Heart left ventricle (tissue), 16 donors: ENCODE results near the gene KIAA0825. TPM values are rescaled to one million over a fixed set of nuclear protein-coding genes. Genes with fewer than 3 reads are reported as not detected.

Source experiments
- ATAC-seq, 4 donors: fragments of 200-7000 bp; cut with Tn5 transposase; one replicate each; pipeline ENCODE4 v1.9.1; 2020 to 2022; ENCODE audit warnings: moderate library complexity in 4 of 4, mild to moderate bottlenecking in 3 of 4, moderate number of reproducible peaks in 1 of 4
- DNase-seq, 5 donors: peaks; one replicate each; pipeline ENCODE4 v3.0.0-alpha.2; 2020
- H3K27ac ChIP-seq, 12 donors: fragments of 200-600 bp; sonication (generic) in 4 of 12; one replicate each; pipeline versions ENCODE4 v1.5.0 to v1.8.0; 2016 to 2022; ENCODE audit warnings: mild to moderate bottlenecking in 2 of 12
- H3K27me3 ChIP-seq, 9 donors: fragments of 200-600 bp; sonication (generic) in 2 of 9; one replicate each; pipeline versions ENCODE4 v1.5.1 to v1.8.0; 2016 to 2022; ENCODE audit warnings: mild to moderate bottlenecking in 3 of 9
- H3K36me3 ChIP-seq, 9 donors: fragments of 200-600 bp; sonication (generic) in 2 of 9; one replicate each; pipeline versions ENCODE4 v1.5.0 to v1.8.0; 2018 to 2022; ENCODE audit warnings: mild to moderate bottlenecking in 2 of 9
- H3K4me1 ChIP-seq, 12 donors: fragments of 200-600 bp; sonication (generic) in 4 of 12; one replicate each; pipeline versions ENCODE4 v1.5.0 to v1.8.0; 2016 to 2022; ENCODE audit warnings: mild to moderate bottlenecking in 3 of 12
- H3K4me3 ChIP-seq, 12 donors: fragments of 200-600 bp; sonication (generic) in 4 of 12; one replicate each; pipeline versions ENCODE4 v1.5.0 to v1.8.0; 2017 to 2022; ENCODE audit warnings: mild to moderate bottlenecking in 9 of 12, moderate library complexity in 4 of 12
- H3K9me3 ChIP-seq, 12 donors: fragments of 200-600 bp; sonication (generic) in 4 of 12; one replicate each; pipeline versions ENCODE4 v1.5.0 to v1.8.0; 2016 to 2022; ENCODE audit warnings: mild to moderate bottlenecking in 1 of 12
- POLR2A ChIP-seq, 2 donors: fragments of 450-650 bp; IDR thresholded peaks; one replicate each; pipeline ENCODE4 v1.6.1; 2017; ENCODE audit warnings: antibody characterized with exemption in 2 of 2, mild to moderate bottlenecking in 2 of 2, moderate library complexity in 2 of 2
- WGBS, 4 donors: extraction: QIAGEN DNeasy Blood & Tissue Kit in 2 of 4; methylation state at CpG; one replicate each; pipeline versions ENCODE4 v1.1.5 to v1.1.7; 2013 to 2018; 5-methylcytosine and 5-hydroxymethylcytosine counted together
- intact Hi-C, 10 donors: fragments of 100-400 bp; cut with DNase I; formaldehyde crosslinking; loops; one replicate each; pipeline versions ENCODE4 v1.11.1 to v1.14.2; 2022
- polyA plus RNA-seq, 2 donors: library from polyadenylated mRNA; stranded (reverse); fragments of 200-250 nt; gene quantifications; one replicate each; pipeline ENCODE4 v1.2.3, GENCODE V29; 2013
- total RNA-seq, 9 donors: library from RNA; depleted of rRNA in 2 of 9; stranded (reverse); fragments of >200 nt in 2 of 9; fragmentation: NEBNext Ultra II Directional in 3 of 9; extraction: Animal tissue kit (Norgen Biotek cat#: 25700) in 3 of 9; gene quantifications; one replicate each; pipeline versions ENCODE4 v1.1.0 to v1.2.4, GENCODE V29; 2016 to 2023
- TF ChIP-seq, protein P1 (sequence below), 12 donors: fragments of 200-600 bp; sonication (generic) in 4 of 12; IDR thresholded peaks; one replicate each; pipeline versions ENCODE4 v1.5.0 to v1.8.0; 2018 to 2022; ENCODE audit warnings: antibody characterized with exemption in 12 of 12, mild to moderate bottlenecking in 5 of 12
- donor health status: ischemic (EF 13 %, LVEDD 7.1; RV severe dilation, severe dysfunction).
- donor health status: healthy with polysubstance abuse.
- donor health status: DM: no; HTN: yes; CAD: no.
- donor health status: DM: no; HTN: no; CAD: no.
- donor health status: ischemic (EF 25% LVEDD 6.9; RV normal size, moderate dysfunction).
- donor health status: ischemic (EF 25% LVEDD 5.7; RV mildly dilated, moderate dysfunction).
- donor health status: healthy.
- donor health status: DM: yes; HTN: yes; CAD: no.
- donor health status: ischemic (EF 35%, LVEDD 5.7; RV mildly dilated, moderate dysfunction).
- donor health status: nonischemic (EF 11% LVEDD 7.7; RV severe dilation, severe dysfunction).
- donor health status: DM: yes; HTN: yes; CAD: no.
- donor health status: PGD.
- donor health status: ischemic (EF 29% LVEDD 5.4; RV normal size, mild dysfunction).
- donor health status: nonischemic (EF 23%, LVEDD 6.1; RV moderate dilation, normal function).

The KIAA0825 gene
- total and polyA plus RNA-seq, 11 donors, result 0.27 to 4.1 (median 2.4) TPM

DNA sequence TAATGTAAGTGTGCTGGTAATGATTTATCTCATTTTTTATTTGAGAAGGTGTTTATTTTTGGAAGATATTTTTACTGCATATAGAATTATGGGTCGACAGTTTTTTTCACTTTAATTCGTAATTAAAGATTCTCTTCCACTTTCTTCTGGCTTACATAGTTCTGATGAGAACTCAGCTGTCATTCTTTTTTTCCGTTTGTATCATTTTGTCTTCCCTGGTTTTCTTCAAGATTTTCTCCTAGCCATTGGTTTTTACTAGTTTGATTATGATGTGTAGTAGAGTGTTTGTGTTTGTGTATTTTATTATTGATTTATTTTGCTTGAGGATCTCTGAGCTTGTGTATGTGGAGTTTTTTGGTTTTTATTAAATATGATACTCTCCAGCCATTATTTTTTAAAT, 21.8 kb upstream of the KIAA0825 start:
- ATAC-seq (no peak), DNase-seq (no peak)
- TF ChIP-seq, protein P1, sequence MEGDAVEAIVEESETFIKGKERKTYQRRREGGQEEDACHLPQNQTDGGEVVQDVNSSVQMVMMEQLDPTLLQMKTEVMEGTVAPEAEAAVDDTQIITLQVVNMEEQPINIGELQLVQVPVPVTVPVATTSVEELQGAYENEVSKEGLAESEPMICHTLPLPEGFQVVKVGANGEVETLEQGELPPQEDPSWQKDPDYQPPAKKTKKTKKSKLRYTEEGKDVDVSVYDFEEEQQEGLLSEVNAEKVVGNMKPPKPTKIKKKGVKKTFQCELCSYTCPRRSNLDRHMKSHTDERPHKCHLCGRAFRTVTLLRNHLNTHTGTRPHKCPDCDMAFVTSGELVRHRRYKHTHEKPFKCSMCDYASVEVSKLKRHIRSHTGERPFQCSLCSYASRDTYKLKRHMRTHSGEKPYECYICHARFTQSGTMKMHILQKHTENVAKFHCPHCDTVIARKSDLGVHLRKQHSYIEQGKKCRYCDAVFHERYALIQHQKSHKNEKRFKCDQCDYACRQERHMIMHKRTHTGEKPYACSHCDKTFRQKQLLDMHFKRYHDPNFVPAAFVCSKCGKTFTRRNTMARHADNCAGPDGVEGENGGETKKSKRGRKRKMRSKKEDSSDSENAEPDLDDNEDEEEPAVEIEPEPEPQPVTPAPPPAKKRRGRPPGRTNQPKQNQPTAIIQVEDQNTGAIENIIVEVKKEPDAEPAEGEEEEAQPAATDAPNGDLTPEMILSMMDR (IDR thresholded peaks at IDR 0.05), result no peak
- no peak for TF ChIP-seq POLR2A (IDR thresholded peaks at IDR 0.05)
- peaks cover 0 to 17% (median 5%) of the 10 kb centered on the region in 9 donors for H3K36me3 ChIP-seq
- intact Hi-C loops, result no loop called here
- H3K27me3 ChIP-seq, result no peaks in the 10 kb centered on the region
- no peak overlapping the region for H3K4me3 ChIP-seq
- H3K9me3 ChIP-seq, result peaks cover 0 to 33% (median 11%) of the 10 kb centered on the region in 12 donors
- no peak overlapping the region for H3K27ac ChIP-seq
- 97 to 99% (median 98%) methylated on average over 3 of the region's 3 CpGs for WGBS, 4 donors
- H3K4me1 ChIP-seq, result no peaks in the 10 kb centered on the region

- Histone ChIP-seq H3K36me3 (peaks cover 0 to 27% (median 13%) of the 10 kb centered on the region in 9 donors), H3K9me3 (peaks cover 0 to 18% (median 2%) of the 10 kb centered on the region in 12 donors), H3K4me1 (no peaks in the 10 kb centered on the region), H3K27ac (no peak overlapping the region), H3K27me3 (no peaks in the 10 kb centered on the region), H3K4me3 (no peak overlapping the region)
- TF ChIP-seq, protein P1 (IDR thresholded peaks at IDR 0.05), result no peak
- TF ChIP-seq POLR2A (IDR thresholded peaks at IDR 0.05), result no peak
- ATAC-seq, result no peak
- 63 to 70% (median 68%) methylated on average over 2 of the region's 2 CpGs for WGBS, 4 donors
- no peak for DNase-seq
- intact Hi-C loops, result no loop called here
Observed at GRCh38 chr5:94632024-94632423, 13.6 kb upstream of the KIAA0825 start.

- intact Hi-C loops, result no loop called here
- no peak overlapping the region for H3K27ac ChIP-seq
- no peak for TF ChIP-seq POLR2A (IDR thresholded peaks at IDR 0.05)
- TF ChIP-seq, protein P1 (IDR thresholded peaks at IDR 0.05), result no peak
- WGBS, 4 donors, result 85 to 99% (median 98%) methylated on average over 1 of the region's 1 CpG
- no peaks in the 10 kb centered on the region for H3K27me3 ChIP-seq
- ATAC-seq (no peak), DNase-seq (no peak)
- H3K9me3 ChIP-seq, result peaks cover 0 to 12% (median 0%) of the 10 kb centered on the region in 12 donors
- H3K36me3 ChIP-seq, result peaks cover 0 to 27% (median 13%) of the 10 kb centered on the region in 9 donors
- H3K4me3 ChIP-seq, result no peak overlapping the region
- H3K4me1 ChIP-seq, result peaks cover 0 to 12% (median 3%) of the 10 kb centered on the region in 12 donors
Observed at GRCh38 chr5:94627191-94627590, 8.8 kb upstream of the KIAA0825 start.

GRCh38 chr5:94623877-94624276, 5.5 kb upstream of the KIAA0825 start:
- H3K36me3 ChIP-seq, result peaks cover 0 to 1% (median 0%) of the 10 kb centered on the region in 9 donors

More at GRCh38 chr5:94623877-94624276, 5.5 kb upstream of the KIAA0825 start:
- DNase-seq, result no peak
- no peaks in the 10 kb centered on the region for H3K27me3 ChIP-seq
- H3K4me3 ChIP-seq, result peak overlapping the region in 1 of 12 donors; percentile 0
- 55 to 62% (median 57%) methylated on average over 2 of the region's 2 CpGs for WGBS, 4 donors
- no peak overlapping the region for H3K27ac ChIP-seq
- no peak for TF ChIP-seq POLR2A (IDR thresholded peaks at IDR 0.05)
- TF ChIP-seq, protein P1 (IDR thresholded peaks at IDR 0.05), result no peak
- H3K4me1 ChIP-seq, result peaks cover 0 to 27% (median 10%) of the 10 kb centered on the region in 12 donors
- no peak for ATAC-seq
- H3K9me3 ChIP-seq, result no peaks in the 10 kb centered on the region
- intact Hi-C loops, result no loop called here
